HepG2 (cell line): ENCODE measurements around the gene CITED2. TPM values are rescaled to one million over a fixed set of nuclear protein-coding genes. Genes with fewer than 3 reads are reported as not detected.

Source experiments
- ATAC-seq: fragments of 200-7000 bp; cut with Tn5 transposase; 3 replicates; pipeline ENCODE4 v1.9.1; 2020; ENCODE audit warnings: mild to moderate bottlenecking, moderate library complexity
- BruUV-seq: library from RNA; stranded (reverse); fragments of 400-500 nt; replicated peaks from 2 replicates; lab custom pipeline; 2021; lab: Mats Ljungman, UMichigan
- CTCF ChIA-PET: fragments of 300-600 bp; formaldehyde crosslinking; extraction: SDS; loops from one replicate; lab custom pipeline; 2021; ENCODE audit warnings: low total read pairs, inconsistent platforms, low intra/inter-chr PET ratio; lab: Yijun Ruan, JAX
- POLR2A ChIA-PET: fragments of 350-600 bp; sonication (Branson Sonifier 250); formaldehyde crosslinking; loops from one replicate; lab custom pipeline; 2020; ENCODE audit warnings: antibody characterized with exemption, inconsistent platforms; lab: Yijun Ruan, JAX
- DNase-seq: peaks from one replicate; pipeline ENCODE4 v3.0.0-alpha.2; 2015; ENCODE audit warnings: low spot score
- FAIRE-seq: peaks from 3 replicates; lab custom pipeline; 2011; peaks lifted over from hg19 to GRCh38; lab: Jason Lieb, UNC
- H2AFZ ChIP-seq: one replicate; pipeline ENCODE4 v1.6.1; 2011; ENCODE audit warnings: low read length, inconsistent platforms
- H3K27ac ChIP-seq: fragments of 300-600 bp; 3 replicates; pipeline ENCODE4 v1.8.0; 2011; ENCODE audit warnings: mixed run types, mild to moderate bottlenecking, mixed read lengths, low read length, inconsistent platforms; ENCODE audit not compliant: insufficient read depth; ENCODE audit errors: extremely low read length
- H3K27me3 ChIP-seq, 2 experiments: fragments of 200-600 bp in 1 of 2; 2 replicates in 1 of 2; 3 replicates in 1 of 2; pipeline versions ENCODE4 v1.6.0 to v1.8.0; 2011; ENCODE audit warnings: low read length in 2 of 2, mild to moderate bottlenecking in 2 of 2, moderate library complexity in 2 of 2, inconsistent platforms in 1 of 2; ENCODE audit not compliant: insufficient read depth in 2 of 2, control insufficient read depth in 1 of 2
- H3K36me3 ChIP-seq, 2 experiments: fragments of 200-600 bp in 1 of 2; replicated peaks in 1 of 2; 2 replicates in 1 of 2; 3 replicates in 1 of 2; pipeline versions ENCODE4 v1.5.1 to v1.8.0; 2011; ENCODE audit warnings: low read length in 2 of 2, inconsistent platforms in 1 of 2; ENCODE audit not compliant: insufficient read depth in 2 of 2, control insufficient read depth in 1 of 2
- H3K4me1 ChIP-seq: 2 replicates; pipeline ENCODE4 v1.5.1; 2012; ENCODE audit warnings: low read length, inconsistent platforms; ENCODE audit not compliant: insufficient read depth
- H3K4me2 ChIP-seq: 2 replicates; pipeline ENCODE4 v1.6.0; 2011; ENCODE audit warnings: low read depth, low read length, inconsistent platforms
- H3K4me3 ChIP-seq, 3 experiments: fragments of 200-600 bp in 1 of 3; sonication (generic), shearing (Covaris generic) in 1 of 3; replicated peaks in 1 of 3; 2 replicates each; pipeline ENCODE4 v1.5.1; 2011 to 2016; ENCODE audit warnings: low read length in 3 of 3, inconsistent platforms in 2 of 3, low read depth in 2 of 3, mild to moderate bottlenecking in 2 of 3, control low read depth in 1 of 3, mixed read lengths in 1 of 3; ENCODE audit not compliant: insufficient read depth in 1 of 3
- H3K79me2 ChIP-seq: one replicate; pipeline ENCODE4 v1.6.1; 2011; ENCODE audit warnings: low read length, inconsistent platforms; ENCODE audit not compliant: insufficient read depth
- H3K9ac ChIP-seq: 2 replicates; pipeline ENCODE4 v1.6.0; 2011; ENCODE audit warnings: mild to moderate bottlenecking, low read depth, low read length, inconsistent platforms; ENCODE audit not compliant: insufficient read depth
- H3K9me3 ChIP-seq: 2 replicates; pipeline ENCODE4 v1.5.1; 2012; ENCODE audit warnings: mild to moderate bottlenecking, low read length
- H4K20me1 ChIP-seq: 2 replicates; pipeline ENCODE4 v1.6.0; 2011; ENCODE audit warnings: inconsistent platforms, mild to moderate bottlenecking, low read length, moderate library complexity; ENCODE audit not compliant: insufficient read depth
- HOMEZ ChIP-seq: IDR thresholded peaks from 2 replicates; pipeline ENCODE4 v1.6.1; 2016; ENCODE audit warnings: low read depth
- HOXA5 ChIP-seq: sonication (generic); formaldehyde crosslinking; IDR thresholded peaks from 2 replicates; pipeline ENCODE4 v1.4.0; 2020; ENCODE audit warnings: missing genetic modification reagents
- MAF1 ChIP-seq: sonication (generic); formaldehyde crosslinking; IDR thresholded peaks from 2 replicates; pipeline ENCODE4 v1.5.0; 2020; ENCODE audit warnings: missing genetic modification reagents, borderline replicate concordance
- PRPF4 ChIP-seq: fragments of 200-400 bp; formaldehyde crosslinking; IDR thresholded peaks from 2 replicates; pipeline ENCODE4 v1.6.1; 2016; ENCODE audit warnings: low read length, low read depth; ENCODE audit not compliant: poor library complexity, severe bottlenecking
- SRF ChIP-seq: IDR thresholded peaks from 2 replicates; pipeline ENCODE4 v1.6.1; 2011; ENCODE audit warnings: mild to moderate bottlenecking, low read depth, low read length, moderate library complexity
- STAT6 ChIP-seq: sonication (generic); formaldehyde crosslinking; IDR thresholded peaks from 2 replicates; pipeline ENCODE4 v1.4.0; 2020; ENCODE audit warnings: missing genetic modification reagents, mild to moderate bottlenecking, borderline replicate concordance
- TEAD2 ChIP-seq: sonication (generic); formaldehyde crosslinking; IDR thresholded peaks from 2 replicates; pipeline ENCODE4 v1.9.0; 2021; ENCODE audit warnings: missing genetic modification reagents
- TEAD3 ChIP-seq: optimal IDR thresholded peaks from 2 replicates; pipeline ENCODE3; 2016; ENCODE audit warnings: borderline replicate concordance
- U2AF2 ChIP-seq: fragments of 200-400 bp; formaldehyde crosslinking; IDR thresholded peaks from 2 replicates; pipeline ENCODE4 v1.6.1; 2017; ENCODE audit warnings: low read depth, mild to moderate bottlenecking, low read length
- ZMAT3 ChIP-seq: sonication (generic); formaldehyde crosslinking; conservative IDR thresholded peaks from 2 replicates; pipeline ENCODE4 v1.7.0; 2021; ENCODE audit warnings: missing genetic modification reagents
- ZNF235 ChIP-seq: sonication (generic); formaldehyde crosslinking; IDR thresholded peaks from 2 replicates; pipeline ENCODE4 v1.8.1; 2023; ENCODE audit warnings: mild to moderate bottlenecking, missing genetic modification reagents, borderline replicate concordance
- ZNF557 ChIP-seq: sonication (generic); formaldehyde crosslinking; IDR thresholded peaks from 2 replicates; pipeline ENCODE4 v1.4.0; 2020; ENCODE audit warnings: missing genetic modification reagents
- ZNF672 ChIP-seq: sonication (generic); formaldehyde crosslinking; IDR thresholded peaks from 2 replicates; pipeline ENCODE4 v1.8.1; 2022; ENCODE audit warnings: missing genetic modification reagents
- ZNF782 ChIP-seq: sonication (generic); formaldehyde crosslinking; IDR thresholded peaks from 2 replicates; pipeline ENCODE4 v1.4.0; 2020; ENCODE audit warnings: missing genetic modification reagents, mild to moderate bottlenecking, borderline replicate concordance
- ZNF878 ChIP-seq: sonication (generic); formaldehyde crosslinking; IDR thresholded peaks from 2 replicates; pipeline ENCODE4 v1.8.1; 2023; ENCODE audit warnings: mild to moderate bottlenecking, missing genetic modification reagents, moderate library complexity
- ZNF879 ChIP-seq: sonication (generic); formaldehyde crosslinking; IDR thresholded peaks from 2 replicates; pipeline ENCODE4 v1.8.1; 2023; ENCODE audit warnings: missing genetic modification reagents
- ZNF883 ChIP-seq: sonication (generic); formaldehyde crosslinking; IDR thresholded peaks from 2 replicates; pipeline ENCODE4 v1.5.1; 2020; ENCODE audit warnings: mild to moderate bottlenecking, missing genetic modification reagents; ENCODE audit errors: not compliant biosample characterization
- ZSCAN22 ChIP-seq: sonication (generic); formaldehyde crosslinking; IDR thresholded peaks from 2 replicates; pipeline ENCODE4 v1.4.0; 2020; ENCODE audit warnings: mild to moderate bottlenecking, missing genetic modification reagents
- WGBS: methylation state at CpG from one replicate; pipeline ENCODE4 v1.1.6; 2017; ENCODE audit warnings: low lambda C conversion rate; 5-methylcytosine and 5-hydroxymethylcytosine counted together
- in situ Hi-C: cut with HindIII; loops from 2 replicates; pipeline ENCODE4 v1.10.0; 2017; ENCODE audit warnings: low pct_unique_long_range_greater_than_20kb; ENCODE audit not compliant: extremely low pct_ligation_motif_present
- intact Hi-C: fragments of 100-400 bp; cut with micrococcal nuclease; formaldehyde crosslinking; loops from one replicate; pipeline ENCODE4 v1.10.0; 2022; ENCODE audit not compliant: unreplicated experiment
- polyA plus RNA-seq, 8 experiments: library from polyadenylated mRNA; depleted of rRNA in 3 of 8; stranded (reverse) in 7 of 8; unstranded in 1 of 8; fragments of >200 nt; fragmentation: Illumina TruSeq in 4 of 8; extraction: Trizol in 4 of 8; gene quantifications; 2 replicates each; pipeline versions ENCODE4 v1.2.1 to v1.2.3, GENCODE V29; 2011 to 2016; ENCODE audit warnings: low read depth in 4 of 8, missing spikeins in 1 of 8, mixed read lengths in 1 of 8; ENCODE audit not compliant: insufficient read depth in 1 of 8
- total RNA-seq, 5 experiments: library from RNA; depleted of rRNA; stranded (reverse); fragments of >200 nt; fragmentation: Illumina TruSeq; extraction: Trizol; gene quantifications; 2 replicates each; pipeline ENCODE4 v1.2.3, GENCODE V29; 2016; ENCODE audit warnings: low read depth in 1 of 5

CITED2 gene
- total and polyA plus RNA-seq, 2 of the 13 experiments (the other 11 are each of a cell fraction or from before 2014, with no cell fraction given) = 17.6 to 57.2 TPM

- H3K27ac ChIP-seq = no peak overlapping the region
- H3K9ac ChIP-seq = no peak overlapping the region
- H3K4me1 ChIP-seq = peaks cover 46% of the 10 kb centered on the region
- no peak overlapping the region for H3K4me3 ChIP-seq
- intact Hi-C loops = no loop called here
- 0 out of 5 replicates have a peak, but pooled peaks cover 0 to 8% of the 10 kb centered on the region in 2 experiments for H3K27me3 ChIP-seq
- ChIA-PET POLR2A (no interaction called here), CTCF (no interaction called here)
- DNase-seq = no peak
- no peaks in the 10 kb centered on the region for H3K9me3 ChIP-seq
- no TSS peak for BruUV-seq
- no peaks in the 10 kb centered on the region for H3K36me3 ChIP-seq
- H2AFZ ChIP-seq = no peak overlapping the region
- in situ Hi-C loops = loop anchor here (10.0 to 25.0 kb wide), 6 partner anchors 233 to 1544 kb away; partner anchors contain the start of gene HECA
- ATAC-seq = no peak
- FAIRE-seq = no peak
- WGBS = 23% methylated on average over 8 of the region's 8 CpGs
- H3K4me2 ChIP-seq = no peak overlapping the region
- peaks cover 5% of the 10 kb centered on the region for H4K20me1 ChIP-seq
- TF ChIP-seq TEAD2 = no peak
- TF ChIP-seq ZNF672 = no peak
- TF ChIP-seq TEAD3 (CRISPR knock-in tag) = no peak
- no peak for TF ChIP-seq STAT6 (CRISPR knock-in tag)
- TF ChIP-seq ZNF557 (CRISPR knock-in tag) = no peak
- no peak for TF ChIP-seq HOXA5
- no peak for TF ChIP-seq ZNF878 (CRISPR knock-in tag)
- no peak for TF ChIP-seq PRPF4
- TF ChIP-seq ZNF879 (CRISPR knock-in tag) = no peak
- no peak for TF ChIP-seq MAF1 (CRISPR knock-in tag)
- no peak for TF ChIP-seq SRF
- no peak for TF ChIP-seq ZNF235 (CRISPR knock-in tag)
- no peak for TF ChIP-seq ZSCAN22 (CRISPR knock-in tag)
- no peak for TF ChIP-seq ZMAT3 (CRISPR knock-in tag)
- TF ChIP-seq HOMEZ (CRISPR knock-in tag) = no peak
- no peak for TF ChIP-seq ZNF782 (CRISPR knock-in tag)
- no peak for TF ChIP-seq ZNF883 (CRISPR knock-in tag)
- no peak for TF ChIP-seq U2AF2
- peaks cover 13% of the 10 kb centered on the region for H3K79me2 ChIP-seq
Observed at GRCh38 chr6:139367810-139368351, 6.6 kb downstream of the CITED2 start.
